Panc1 (cell line): ENCODE data around the gene PSMB7. TPM values are rescaled to one million over a fixed set of nuclear protein-coding genes. Genes with fewer than 3 reads are reported as not detected.

ENCODE experiments used
- ATAC-seq: fragments of 200-7000 bp; cut with Tn5 transposase; 2 replicates; pipeline ENCODE4 v1.9.1; 2020; ENCODE audit warnings: mild to moderate bottlenecking, moderate library complexity
- BruUV-seq: library from RNA; stranded (reverse); fragments of 400-500 nt; replicated peaks from 2 replicates; lab custom pipeline; 2021; lab: Mats Ljungman, UMichigan
- CTCF ChIA-PET: fragments of 300-600 bp; sonication (Branson Sonifier 250); formaldehyde crosslinking; loops from one replicate; lab custom pipeline; 2022; ENCODE audit warnings: antibody characterized with exemption; lab: Charles Lee
- POLR2A ChIA-PET: fragments of 300-600 bp; sonication (Branson Sonifier 250); formaldehyde crosslinking; loops from one replicate; lab custom pipeline; 2022; ENCODE audit warnings: antibody characterized with exemption; lab: Charles Lee
- DNase-seq: peaks from one replicate; pipeline ENCODE4 v3.0.0-alpha.2; 2010; ENCODE audit warnings: low read depth, low spot score
- H3K27ac ChIP-seq: 2 replicates; pipeline ENCODE4 v1.5.1; 2011; ENCODE audit warnings: mild to moderate bottlenecking, low read length, inconsistent platforms
- H3K27me3 ChIP-seq: fragments of 200-500 bp; sonication (Bioruptor generic); 2 replicates; pipeline ENCODE4 v1.6.0; 2014; ENCODE audit warnings: low read length, inconsistent platforms; ENCODE audit not compliant: control insufficient read depth, insufficient read depth
- H3K36me3 ChIP-seq: fragments of 200-500 bp; sonication (Bioruptor generic); 2 replicates; pipeline ENCODE4 v1.5.1; 2014; ENCODE audit warnings: inconsistent platforms, mild to moderate bottlenecking, low read length, moderate library complexity; ENCODE audit not compliant: control insufficient read depth, insufficient read depth
- H3K4me1 ChIP-seq: 2 replicates; pipeline ENCODE4 v1.5.1; 2011; ENCODE audit warnings: inconsistent platforms, mild to moderate bottlenecking, low read length, moderate library complexity; ENCODE audit not compliant: control insufficient read depth, insufficient read depth
- H3K4me3 ChIP-seq, 2 experiments: 2 replicates each; pipeline ENCODE4 v1.5.1; 2011 to 2012; ENCODE audit warnings: low read depth in 2 of 2, low read length in 2 of 2, mild to moderate bottlenecking in 2 of 2, inconsistent platforms in 1 of 2, moderate library complexity in 1 of 2
- H3K9me3 ChIP-seq: fragments of 200-500 bp; sonication (Bioruptor generic); 2 replicates; pipeline ENCODE4 v1.5.1; 2014; ENCODE audit warnings: low read depth, mild to moderate bottlenecking, inconsistent platforms, low read length, moderate library complexity; ENCODE audit not compliant: control insufficient read depth, insufficient read depth
- CTCF ChIP-seq: fragments of 450-650 bp; IDR thresholded peaks from 2 replicates; pipeline ENCODE4 v1.5.1; 2017; ENCODE audit warnings: mild to moderate bottlenecking
- POLR2AphosphoS5 ChIP-seq: IDR thresholded peaks from 2 replicates; pipeline ENCODE4 v1.6.1; 2012; ENCODE audit warnings: mild to moderate bottlenecking, low read depth, low read length, moderate library complexity
- REST ChIP-seq, 2 experiments: IDR thresholded peaks; 2 replicates each; pipeline ENCODE4 v1.6.1; 2011 to 2012; ENCODE audit warnings: low read depth in 2 of 2, control low read depth in 1 of 2, low read length in 1 of 2, mild to moderate bottlenecking in 1 of 2, moderate library complexity in 1 of 2; ENCODE audit not compliant: insufficient read depth in 1 of 2
- SIN3A ChIP-seq: IDR thresholded peaks from 2 replicates; pipeline ENCODE4 v1.6.1; 2012; ENCODE audit warnings: low read depth, mild to moderate bottlenecking, low read length, moderate library complexity, borderline replicate concordance; ENCODE audit not compliant: insufficient read depth
- TCF7L2 ChIP-seq: IDR thresholded peaks from 2 replicates; pipeline ENCODE4 v1.6.1; 2011; ENCODE audit warnings: mild to moderate bottlenecking, low read depth, low read length, inconsistent platforms
- in situ Hi-C: cut with HindIII; loops from 2 replicates; pipeline ENCODE4 v1.10.0; 2016; ENCODE audit warnings: low sequenced_read_pairs, low pct_unique_long_range_greater_than_20kb
- intact Hi-C: fragments of 100-400 bp; cut with micrococcal nuclease; formaldehyde crosslinking; loops from one replicate; pipeline ENCODE4 v1.10.0; 2022; ENCODE audit not compliant: unreplicated experiment
- total RNA-seq: library from RNA; stranded (reverse); gene quantifications from one replicate; pipeline ENCODE4 v1.2.1, GENCODE V29; 2021; ENCODE audit not compliant: unreplicated experiment

Gene PSMB7
- total RNA-seq, 1 experiment from 2014 or later, result 167 TPM

- POLR2A ChIA-PET, result no interaction called here
- Histone ChIP-seq H3K4me3 (no peak overlapping the region), H3K27me3 (no peaks in the 10 kb centered on the region), H3K27ac (no peak overlapping the region), H3K36me3 (no peaks in the 10 kb centered on the region), H3K9me3 (no peaks in the 10 kb centered on the region), H3K4me1 (no peaks in the 10 kb centered on the region)
- intact Hi-C loops, result no loop called here
- CTCF ChIA-PET, result no interaction called here
- in situ Hi-C loops, result no loop called here
- TF ChIP-seq SIN3A (no peak), CTCF (no peak), REST (IDR thresholded peaks at IDR 0.05; ENCODE audit: insufficient read depth in 1 of 2, low read depth in 2 of 2, low read length in 1 of 2) (no peak), POLR2AphosphoS5 (no peak), TCF7L2 (no peak)
- ATAC-seq, result no peak
- no peak for DNase-seq
- no TSS peak for BruUV-seq
These were observed 34.3 kb upstream of the PSMB7 start for GRCh38 chr9:124449381-124450151.

- in situ Hi-C loops (no loop called here), intact Hi-C loops (no loop called here)
- ATAC-seq, result no peak
- H3K4me1 ChIP-seq, result no peaks in the 10 kb centered on the region
- POLR2A ChIA-PET, result no interaction called here
- H3K27ac ChIP-seq, result no peak overlapping the region
- H3K27me3 ChIP-seq, result no peaks in the 10 kb centered on the region
- TF ChIP-seq REST (IDR thresholded peaks at IDR 0.05; ENCODE audit: insufficient read depth in 1 of 2, low read depth in 2 of 2, low read length in 1 of 2) (no peak), CTCF (no peak), TCF7L2 (no peak), SIN3A (no peak), POLR2AphosphoS5 (no peak)
- CTCF ChIA-PET, result interaction anchor here (0.6 kb wide), 1 partner anchor 47 kb away, joined by 6 read pairs; no protein-coding TSS in a partner anchor
- BruUV-seq, result no TSS peak
- no peaks in the 10 kb centered on the region for H3K36me3 ChIP-seq
- H3K4me3 ChIP-seq, result no peak overlapping the region
- H3K9me3 ChIP-seq, result no peaks in the 10 kb centered on the region
- no peak for DNase-seq
These were observed 32.8 kb upstream of the PSMB7 start for GRCh38 chr9:124448019-124448418.
